NCI-H2029 (cell line): ENCODE results near the gene CUX1.
"Not testable (repeated sequence)": the region's sequence is repeated elsewhere in the genome, so short reads cannot be mapped to it uniquely, and the experiment has no call there.

Experiments
- DNase-seq: peaks from one replicate; lab custom pipeline; 2025; lab: John Stamatoyannopoulos, UW

CUX1 gene

DNA sequence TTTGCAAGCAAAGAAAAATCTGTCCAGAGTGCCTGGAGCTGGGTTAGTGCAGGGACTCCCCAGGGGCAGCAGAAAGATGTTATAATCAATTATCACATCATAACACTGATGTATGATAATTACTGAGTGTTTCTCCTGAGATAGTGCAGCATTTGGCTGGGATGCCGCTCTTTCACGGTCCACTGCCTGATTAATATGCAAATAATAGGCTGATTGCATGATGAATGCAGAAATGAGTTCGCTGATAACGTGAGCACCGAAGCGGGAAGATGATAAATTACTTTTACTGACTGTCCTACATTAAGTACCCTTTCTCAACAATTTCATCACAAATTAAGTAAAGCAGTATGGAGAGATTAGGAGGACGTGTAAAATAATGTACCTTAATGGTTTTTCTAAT lies 397.8 kb downstream of the CUX1 start:
- no peak for DNase-seq

DNA sequence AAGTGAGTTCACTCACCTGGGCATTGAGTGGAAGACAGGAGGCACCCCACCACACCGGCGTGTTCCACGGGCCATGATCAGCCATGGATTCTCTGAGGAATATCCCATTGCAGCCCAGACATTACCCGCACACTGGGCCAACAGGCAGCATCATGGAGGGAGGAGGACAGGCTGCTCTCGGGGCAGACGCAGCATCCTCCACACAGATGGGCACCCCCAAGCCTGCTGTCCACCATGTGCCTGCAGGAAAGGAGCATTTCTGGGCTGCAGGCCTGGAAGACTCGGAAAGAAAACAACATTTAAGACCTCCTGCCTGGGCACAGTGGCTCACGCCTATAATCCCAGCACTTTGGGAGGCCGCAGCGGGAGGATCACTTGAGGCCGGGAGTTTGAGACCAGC lies 398.3 kb downstream of the CUX1 start:
- DNase-seq: no peak

- no peak for DNase-seq
These were observed 399.3 kb downstream of the CUX1 start for GRCh38 chr7:102216573-102217314.

- DNase-seq: no peak
These were observed 402.9 kb downstream of the CUX1 start for GRCh38 chr7:102220229-102220850.

DNA sequence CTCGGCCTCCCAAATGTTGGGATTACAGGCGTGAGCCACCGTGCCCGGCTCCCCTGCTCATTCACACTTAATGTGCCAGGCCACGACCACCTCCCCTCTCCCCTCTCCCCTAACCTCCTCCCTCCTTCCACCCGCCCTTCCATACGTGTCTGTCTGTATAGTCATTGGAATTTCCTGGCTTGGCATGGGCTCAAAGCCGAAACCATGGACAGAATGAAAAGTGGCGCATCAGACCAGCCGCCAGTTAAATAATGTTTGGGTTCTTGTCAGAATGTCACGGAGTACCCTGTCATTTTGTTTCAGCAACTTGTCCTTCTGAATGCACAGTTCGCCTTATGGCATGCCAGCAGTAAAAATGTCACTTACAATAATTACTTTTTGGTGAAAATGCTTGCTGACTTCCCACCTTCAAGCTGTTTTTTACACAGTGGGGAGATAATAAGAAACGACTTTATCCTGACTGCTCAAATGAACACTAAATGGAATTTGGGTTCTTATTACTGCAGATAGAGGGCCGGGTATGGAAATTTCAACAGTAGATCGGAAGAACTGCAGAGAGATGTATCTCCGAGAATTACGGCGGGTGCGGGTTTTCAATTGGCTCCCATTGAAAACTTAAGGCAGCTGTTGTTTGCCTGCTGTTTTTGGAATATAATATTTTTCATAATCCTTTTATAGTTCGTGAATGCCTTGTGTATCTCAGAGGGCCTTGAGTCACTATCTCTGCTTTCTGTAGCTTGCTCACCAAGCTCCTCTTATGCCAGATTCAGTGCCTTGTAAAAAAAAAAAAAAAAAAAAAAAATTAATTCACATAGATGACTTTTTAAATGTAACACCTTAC lies 403.8 kb downstream of the CUX1 start:
- no peak for DNase-seq

DNA sequence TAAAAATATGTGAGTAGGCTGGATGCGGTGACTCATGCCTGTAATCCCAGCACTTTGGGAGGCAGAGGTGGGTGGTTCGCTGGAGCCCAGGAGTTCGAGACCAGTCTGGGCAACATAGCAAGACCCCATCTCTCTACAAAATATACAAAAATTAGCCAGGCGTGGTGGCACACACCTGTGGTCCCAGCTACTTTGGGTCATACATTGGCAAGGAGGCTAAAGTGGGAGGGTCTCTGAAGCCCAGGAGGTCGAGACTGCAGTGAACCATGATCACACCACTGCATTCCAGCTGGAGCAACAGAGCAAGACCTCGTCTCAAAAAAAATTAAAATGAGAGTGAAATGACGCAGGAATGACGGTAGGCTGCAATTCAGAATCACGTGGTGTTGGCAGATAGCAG lies 404.5 kb downstream of the CUX1 start:
- DNase-seq: no peak

DNA sequence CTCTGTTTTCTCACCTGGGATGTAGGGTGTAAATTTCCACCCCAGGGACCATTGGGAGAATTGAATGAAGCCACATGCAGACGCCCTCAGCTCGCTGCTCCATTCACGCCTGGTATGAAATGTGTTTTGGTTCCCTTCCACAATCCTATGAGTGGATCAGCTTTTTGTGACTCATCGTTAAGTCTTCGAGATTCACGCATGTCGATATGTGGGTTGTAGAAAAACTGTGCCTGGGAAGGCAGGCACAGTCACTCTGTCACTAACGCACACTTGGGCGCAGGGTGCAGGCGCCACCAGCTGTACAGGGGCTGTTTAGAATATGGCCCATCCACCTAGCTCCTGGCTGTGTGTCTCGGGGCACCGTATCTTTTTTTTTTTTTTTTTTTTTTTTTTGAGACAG lies 405.0 kb downstream of the CUX1 start:
- DNase-seq: no peak

DNA sequence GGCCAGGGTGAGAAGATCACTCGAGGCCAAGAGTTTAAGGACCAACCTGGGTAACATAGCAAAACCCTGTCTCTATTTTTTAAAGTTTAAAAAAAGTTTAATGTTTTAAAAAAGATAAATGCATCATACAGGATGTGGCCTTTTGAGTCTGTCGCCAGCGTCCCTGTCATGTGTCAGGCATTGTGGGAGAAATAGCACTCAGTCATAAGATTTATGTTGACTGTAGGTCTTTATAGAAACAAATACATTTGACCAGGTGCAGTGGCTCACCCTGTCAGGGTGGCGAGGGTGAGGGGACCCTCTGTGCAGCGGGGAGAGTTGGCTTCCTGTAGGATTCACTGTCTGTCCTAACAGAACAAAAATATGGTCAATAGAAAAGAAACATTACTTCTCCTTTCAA lies 405.8 kb downstream of the CUX1 start:
- DNase-seq: no peak

GRCh38 chr7:102225025-102225424 lies 407.6 kb downstream of the CUX1 start:
- DNase-seq: no peak

GRCh38 chr7:102227371-102227770 lies 409.9 kb downstream of the CUX1 start:
- DNase-seq: no peak

GRCh38 chr7:102228935-102229334 lies 411.5 kb downstream of the CUX1 start:
- DNase-seq: no peak

- DNase-seq: not testable (repeated sequence)
These were observed 412.7 kb downstream of the CUX1 start for GRCh38 chr7:102230162-102230561.

GRCh38 chr7:102230593-102230992 lies 413.2 kb downstream of the CUX1 start:
- DNase-seq: no peak

- DNase-seq: no peak
These were observed 415.3 kb downstream of the CUX1 start for GRCh38 chr7:102232611-102233286.

- DNase-seq: no peak
These were observed 416.7 kb downstream of the CUX1 start for GRCh38 chr7:102234131-102234530.

DNA sequence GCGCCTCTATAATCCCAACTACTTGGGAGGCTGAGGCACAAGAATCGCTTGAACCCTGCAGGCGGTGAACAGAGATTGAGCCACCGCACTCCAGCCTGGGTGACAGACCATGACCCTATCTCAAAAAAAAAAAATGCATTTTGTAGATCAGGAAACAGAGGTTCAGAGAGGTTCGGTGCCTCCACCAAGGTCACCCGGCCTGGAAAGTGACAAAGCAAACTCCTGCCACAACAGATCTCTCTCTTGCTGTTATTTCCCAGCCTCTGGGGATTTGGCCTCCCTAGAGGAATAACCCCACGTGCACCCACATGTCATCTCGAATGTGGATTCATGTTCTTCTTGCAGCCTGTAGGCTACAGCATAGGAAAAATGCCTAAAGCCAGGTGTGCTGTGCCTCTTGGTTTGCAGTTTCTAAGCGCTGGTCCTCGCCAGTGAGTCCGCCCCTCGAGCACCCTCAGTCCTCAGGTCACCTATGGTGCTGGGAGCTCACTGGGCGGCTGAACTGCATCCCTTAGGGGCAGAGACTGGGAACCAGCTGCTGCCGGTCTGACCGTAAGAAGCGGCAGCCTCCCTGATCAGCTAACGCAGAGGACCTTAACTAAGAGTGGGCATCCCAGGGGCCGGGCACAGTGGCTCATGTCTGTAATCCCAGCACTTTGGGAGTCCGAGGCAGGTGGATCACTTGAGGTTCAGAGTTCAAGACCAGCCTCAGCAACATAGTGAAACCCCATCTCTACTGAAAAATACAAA lies 417.6 kb downstream of the CUX1 start:
- no peak for DNase-seq

DNA sequence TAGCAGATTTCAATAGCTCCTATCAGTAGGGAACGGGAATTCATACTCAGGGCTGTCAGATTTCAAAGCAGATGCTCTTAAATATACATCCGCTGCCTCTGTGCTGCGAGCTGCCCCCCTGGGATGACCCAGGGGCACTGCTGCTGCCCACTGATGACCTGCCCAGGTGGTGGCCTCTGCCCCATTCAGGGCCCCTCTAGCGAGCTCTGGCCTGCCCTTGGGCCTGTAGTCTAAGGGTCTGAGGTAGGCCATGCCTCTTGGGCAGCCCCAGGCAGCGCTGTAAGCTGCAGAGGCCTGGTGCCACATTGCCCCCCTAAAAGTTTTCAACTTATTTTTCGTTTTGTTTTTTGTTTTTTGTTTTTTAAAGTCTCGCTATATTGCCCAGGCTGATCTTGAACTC lies 418.7 kb downstream of the CUX1 start:
- DNase-seq: no peak

DNA sequence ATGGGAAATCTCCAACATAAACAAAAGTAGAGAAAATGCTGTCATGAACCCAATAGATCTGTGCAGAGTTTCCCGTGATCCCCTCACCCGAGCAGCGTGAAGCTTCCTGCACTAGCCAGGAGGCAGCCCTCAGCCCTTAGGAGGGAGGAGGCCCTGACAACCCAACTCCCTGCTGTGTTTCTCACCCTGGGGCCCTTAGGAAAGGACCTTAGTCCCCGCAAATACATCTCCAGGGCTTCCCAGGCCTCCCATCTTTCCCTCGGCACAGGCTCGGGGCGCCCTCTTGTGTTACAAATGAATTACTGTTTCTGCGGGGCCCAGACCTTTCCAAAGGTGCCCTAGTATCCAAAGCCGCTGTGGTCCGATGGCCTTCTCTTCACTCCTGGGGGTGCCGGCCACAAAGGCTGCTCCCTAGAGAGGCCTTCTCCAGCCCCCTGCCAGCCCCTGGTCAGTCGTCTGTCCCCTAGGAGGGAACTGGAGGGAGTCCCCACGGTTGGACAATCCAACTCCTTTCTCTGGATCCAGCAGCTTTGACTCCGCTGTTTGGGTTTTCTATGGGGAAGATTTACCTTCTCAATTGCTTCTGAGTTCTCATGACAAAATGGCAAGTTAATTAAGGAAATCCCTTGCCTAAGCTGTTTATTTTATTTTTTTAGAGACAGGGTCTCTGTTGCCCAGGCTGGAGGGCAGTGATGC lies 419.3 kb downstream of the CUX1 start:
- DNase-seq: peak; percentile 51

- no peak for DNase-seq
These were observed 421.9 kb downstream of the CUX1 start for GRCh38 chr7:102239206-102239820.

- no peak for DNase-seq
These were observed 424.0 kb downstream of the CUX1 start for GRCh38 chr7:102241431-102241830.

- no peak for DNase-seq
These were observed 427.2 kb downstream of the CUX1 start for GRCh38 chr7:102244601-102245000.
